Fibroblast of mammary gland (primary cell): Measurements from ENCODE around the gene SMCO1.
"Not testable (repeated sequence)": the region's sequence is repeated elsewhere in the genome, so short reads cannot be mapped to it uniquely, and the experiment has no call there.

Experiments used
- DNase-seq: peaks from one replicate; pipeline ENCODE4 v3.0.0-alpha.2; 2010; ENCODE audit warnings: low read depth
- H3K4me3 ChIP-seq: 2 replicates; pipeline ENCODE4 v1.5.1; 2011; ENCODE audit warnings: low read depth, mild to moderate bottlenecking, low read length, moderate library complexity; ENCODE audit not compliant: control insufficient read depth
- TF ChIP-seq, protein P1 (sequence below): conservative IDR thresholded peaks from 2 replicates; pipeline ENCODE4 v1.5.1; 2011; ENCODE audit warnings: low read depth, low read length, inconsistent platforms; ENCODE audit not compliant: control insufficient read depth, insufficient read depth

Gene SMCO1

DNA sequence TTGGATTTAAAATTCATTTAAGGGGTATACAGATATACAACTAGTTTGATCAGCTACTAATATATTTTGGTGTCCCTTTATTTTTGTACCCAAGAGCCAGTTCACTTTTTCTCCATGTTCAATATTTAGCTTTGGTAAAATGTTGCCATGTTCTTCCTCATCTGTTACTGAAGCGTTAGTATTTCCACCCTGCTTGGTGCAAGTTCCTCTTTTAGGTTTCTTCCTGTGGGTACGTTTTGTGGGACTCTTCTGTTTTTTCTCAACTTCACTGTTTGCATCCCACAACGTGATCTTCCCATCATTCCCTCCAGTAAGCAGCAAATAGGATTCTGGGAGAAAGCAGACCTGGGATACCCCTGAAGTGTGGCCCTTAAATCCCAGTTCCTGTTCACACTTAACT, 39.1 kb upstream of the SMCO1 start:
- H3K4me3 ChIP-seq, result no peak overlapping the region
- TF ChIP-seq, protein P1, sequence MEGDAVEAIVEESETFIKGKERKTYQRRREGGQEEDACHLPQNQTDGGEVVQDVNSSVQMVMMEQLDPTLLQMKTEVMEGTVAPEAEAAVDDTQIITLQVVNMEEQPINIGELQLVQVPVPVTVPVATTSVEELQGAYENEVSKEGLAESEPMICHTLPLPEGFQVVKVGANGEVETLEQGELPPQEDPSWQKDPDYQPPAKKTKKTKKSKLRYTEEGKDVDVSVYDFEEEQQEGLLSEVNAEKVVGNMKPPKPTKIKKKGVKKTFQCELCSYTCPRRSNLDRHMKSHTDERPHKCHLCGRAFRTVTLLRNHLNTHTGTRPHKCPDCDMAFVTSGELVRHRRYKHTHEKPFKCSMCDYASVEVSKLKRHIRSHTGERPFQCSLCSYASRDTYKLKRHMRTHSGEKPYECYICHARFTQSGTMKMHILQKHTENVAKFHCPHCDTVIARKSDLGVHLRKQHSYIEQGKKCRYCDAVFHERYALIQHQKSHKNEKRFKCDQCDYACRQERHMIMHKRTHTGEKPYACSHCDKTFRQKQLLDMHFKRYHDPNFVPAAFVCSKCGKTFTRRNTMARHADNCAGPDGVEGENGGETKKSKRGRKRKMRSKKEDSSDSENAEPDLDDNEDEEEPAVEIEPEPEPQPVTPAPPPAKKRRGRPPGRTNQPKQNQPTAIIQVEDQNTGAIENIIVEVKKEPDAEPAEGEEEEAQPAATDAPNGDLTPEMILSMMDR, result no peak
- DNase-seq, result no peak

DNA sequence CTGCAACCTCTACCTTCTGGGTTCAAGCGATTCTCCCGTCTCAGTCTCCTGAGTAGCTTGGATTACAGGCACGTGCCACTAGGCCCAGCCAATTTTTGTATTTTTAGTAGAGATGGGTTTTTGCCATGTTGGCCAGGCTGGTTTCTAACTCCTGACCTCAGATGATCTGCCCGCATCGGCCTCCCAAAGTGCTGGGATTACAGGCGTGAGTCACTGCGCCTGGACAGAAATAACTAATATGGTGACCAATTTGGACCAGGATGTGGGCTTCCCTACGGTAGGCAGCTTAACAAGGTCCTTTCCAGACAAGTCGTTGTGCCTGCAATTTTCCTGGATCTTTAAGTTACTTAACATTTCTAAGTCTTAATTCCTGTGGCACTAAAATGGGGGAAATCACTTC, 38.4 kb upstream of the SMCO1 start:
- no peak overlapping the region for H3K4me3 ChIP-seq
- TF ChIP-seq, protein P1, result no peak
- DNase-seq, result peak; percentile 14

DNA sequence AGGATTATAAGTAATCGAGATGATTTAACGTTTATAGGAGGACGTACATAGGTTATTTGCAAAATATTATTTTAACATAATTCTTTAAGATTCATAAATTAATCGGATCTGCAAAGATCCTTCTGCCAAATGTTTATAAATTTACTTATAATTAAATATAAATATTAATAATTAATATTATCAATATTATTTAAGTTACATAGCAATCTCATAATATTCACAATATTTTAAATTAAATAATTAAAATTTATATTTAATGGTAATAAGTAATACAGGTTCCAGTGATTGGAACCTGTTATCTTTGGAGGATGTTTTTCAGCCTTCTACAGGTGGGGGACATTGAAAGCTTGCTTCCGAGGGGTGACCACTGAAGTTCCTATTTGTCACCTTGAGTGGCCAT, 37.1 kb upstream of the SMCO1 start:
- no peak overlapping the region for H3K4me3 ChIP-seq
- TF ChIP-seq, protein P1, result no peak
- DNase-seq, result no peak

DNA sequence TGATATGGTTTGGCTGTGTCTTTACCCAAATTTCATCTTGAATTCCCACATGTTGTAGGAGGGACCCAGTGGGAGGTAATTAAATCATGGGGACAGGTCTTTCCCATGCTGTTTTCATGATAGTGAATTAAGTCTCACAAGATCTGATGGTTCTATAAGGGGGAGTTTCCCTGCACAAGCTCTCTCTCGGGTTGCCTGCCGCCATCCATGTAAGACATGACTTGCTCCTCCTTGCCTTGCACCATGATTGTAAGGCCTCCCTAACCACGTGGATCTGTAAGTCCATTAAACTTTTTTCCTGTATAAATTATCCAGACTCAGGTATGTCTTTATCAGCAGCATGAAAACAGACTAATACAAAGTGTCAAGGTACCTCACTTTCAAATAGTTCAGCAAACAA, 35.0 kb upstream of the SMCO1 start:
- DNase-seq, H3K4me3 ChIP-seq: not testable (repeated sequence)

DNA sequence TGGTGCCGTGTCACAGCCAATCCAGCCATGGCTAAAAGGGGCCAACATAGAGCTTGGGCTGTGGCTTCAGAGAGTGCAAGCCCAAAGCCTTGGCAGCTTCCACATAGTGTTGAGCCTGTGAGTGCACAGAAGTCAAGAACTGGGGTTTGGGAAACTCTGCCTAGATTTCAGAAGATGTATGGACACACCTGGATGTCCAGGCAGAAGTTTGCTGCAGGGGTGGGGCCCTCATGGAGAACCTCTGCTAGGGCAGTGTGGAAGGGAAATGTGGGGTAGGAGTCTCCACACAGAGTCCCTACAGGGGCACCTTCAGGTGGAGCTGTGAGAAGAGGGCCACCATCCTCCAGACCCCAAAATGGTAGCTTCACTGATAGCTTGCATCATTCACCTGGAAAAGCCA, 34.2 kb upstream of the SMCO1 start:
- DNase-seq, H3K4me3 ChIP-seq: not testable (repeated sequence)

DNA sequence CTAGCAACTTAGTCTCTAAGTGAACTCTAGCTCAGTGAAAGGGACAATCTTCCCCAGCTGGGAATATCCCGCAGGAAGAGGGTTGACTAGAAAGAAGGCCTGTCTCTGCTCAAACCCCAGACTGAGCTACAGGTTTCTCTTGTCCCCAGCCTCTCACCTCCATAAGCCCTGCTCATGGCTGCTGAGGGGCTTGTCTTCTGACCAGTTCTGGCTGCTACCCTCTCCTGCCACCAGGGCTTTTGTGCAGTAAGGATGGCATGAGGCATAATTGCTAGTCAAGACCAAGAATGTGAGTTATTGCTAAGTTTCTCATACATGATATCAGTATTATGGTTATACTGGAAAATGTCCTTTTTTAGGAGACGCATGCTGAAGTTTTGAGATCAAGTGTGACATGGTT, 31.9 kb upstream of the SMCO1 start:
- no peak for DNase-seq
- TF ChIP-seq, protein P1, result no peak

DNA sequence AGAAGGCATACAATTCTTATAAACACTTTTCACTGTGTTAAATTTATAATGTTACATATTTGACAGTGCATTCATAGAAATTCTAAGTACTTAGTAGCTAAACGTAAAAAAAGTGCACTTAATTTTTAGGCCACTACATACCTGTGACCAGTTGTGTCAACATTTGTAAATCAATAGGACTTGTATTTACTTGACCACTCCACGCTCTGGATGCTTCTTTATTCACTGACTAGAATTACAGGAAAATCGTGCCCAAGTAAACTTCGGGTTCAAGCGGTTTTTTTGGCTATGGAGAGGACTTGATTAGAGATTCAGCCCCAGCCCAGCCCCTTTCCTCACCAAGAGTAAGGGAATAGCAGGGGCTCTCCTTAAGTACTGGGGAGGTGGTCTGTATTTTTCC, 31.4 kb upstream of the SMCO1 start:
- TF ChIP-seq, protein P1, result no peak
- DNase-seq, result no peak
- H3K4me3 ChIP-seq, result no peak overlapping the region

More for the DNA sequence above, 31.9 kb upstream of the SMCO1 start:
- H3K4me3 ChIP-seq, result no peak overlapping the region

DNA sequence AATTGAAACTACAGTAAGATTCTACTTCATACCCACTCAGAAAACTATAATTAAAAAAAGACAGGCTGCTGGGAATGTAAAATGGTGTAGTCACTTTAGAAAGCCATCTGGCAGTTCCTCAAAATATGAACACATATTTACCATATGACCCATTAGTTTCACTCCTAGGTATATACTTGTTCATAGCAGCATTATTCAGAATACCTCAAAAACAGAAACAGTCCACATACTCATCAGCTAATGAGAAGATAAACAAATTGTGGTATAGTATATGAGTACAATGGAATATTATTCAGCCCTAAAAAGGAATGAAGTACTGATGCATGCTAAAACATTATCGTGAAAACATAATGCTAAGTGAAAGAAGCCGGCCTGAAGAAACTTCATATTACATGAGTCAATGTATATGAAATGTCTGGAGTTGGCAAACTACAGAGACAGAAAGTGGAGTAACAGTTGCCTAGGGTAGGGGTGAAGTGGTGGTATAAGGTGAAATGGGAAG, 29.4 kb upstream of the SMCO1 start:
- H3K4me3 ChIP-seq, result no peak overlapping the region
- no peak for DNase-seq
- TF ChIP-seq, protein P1, result no peak
